IPS DF 6.9 (cell line): Measurements from ENCODE around the gene ENG.

Experiments used
- DNase-seq: peaks from one replicate; pipeline ENCODE4 v3.0.0-alpha.2; 2013; ENCODE audit warnings: low read depth, low spot score
- H3K27ac ChIP-seq: one replicate; pipeline ENCODE4 v1.5.1; 2013; ENCODE audit warnings: low read length, control low read depth
- H3K27me3 ChIP-seq: 2 replicates; pipeline ENCODE4 v1.6.1; 2013; ENCODE audit warnings: mild to moderate bottlenecking, low read length; ENCODE audit not compliant: control insufficient read depth, insufficient read depth
- H3K36me3 ChIP-seq: 2 replicates; pipeline ENCODE4 v1.6.1; 2013; ENCODE audit warnings: low read length; ENCODE audit not compliant: control insufficient read depth, insufficient read depth
- H3K4me1 ChIP-seq: 2 replicates; pipeline ENCODE4 v1.6.1; 2013; ENCODE audit warnings: low read length; ENCODE audit not compliant: control insufficient read depth, insufficient read depth
- H3K4me3 ChIP-seq: 2 replicates; pipeline ENCODE4 v1.5.1; 2013; ENCODE audit warnings: mild to moderate bottlenecking, low read length
- H3K9me3 ChIP-seq: 2 replicates; pipeline ENCODE4 v1.6.1; 2013; ENCODE audit warnings: low read length, inconsistent platforms; ENCODE audit not compliant: control insufficient read depth, insufficient read depth
- WGBS: extraction: QIAGEN DNeasy Blood & Tissue Kit; methylation state at CpG from one replicate; pipeline ENCODE4 v1.1.7; 2013; ENCODE audit warnings: mixed read lengths, missing lambda C conversion rate; ENCODE audit not compliant: insufficient read length, insufficient coverage; 5-methylcytosine and 5-hydroxymethylcytosine counted together

Gene ENG

GRCh38 chr9:127826253-127826913 lies 28.1 kb downstream of the ENG start:
- Histone ChIP-seq H3K9me3 (no peaks in the 10 kb centered on the region), H3K27ac (no peak overlapping the region), H3K4me1 (peaks cover 6% of the 10 kb centered on the region), H3K27me3 (no peaks in the 10 kb centered on the region), H3K4me3 (no peak overlapping the region), H3K36me3 (no peaks in the 10 kb centered on the region)
- WGBS = no CpG with 5 or more reads among the region's 7 CpGs
- DNase-seq = no peak

GRCh38 chr9:127825319-127826051 lies 29.0 kb downstream of the ENG start:
- DNase-seq = no peak

GRCh38 chr9:127822108-127822507 lies 32.4 kb downstream of the ENG start:
- Histone ChIP-seq H3K4me3 (no peak overlapping the region), H3K9me3 (no peaks in the 10 kb centered on the region), H3K36me3 (no peaks in the 10 kb centered on the region; the same call in 1 of the 2 replicates), H3K27ac (no peak overlapping the region), H3K4me1 (peaks cover 2% of the 10 kb centered on the region; the same call in 1 of the 2 replicates), H3K27me3 (no peaks in the 10 kb centered on the region)
- no CpG with 5 or more reads among the region's 4 CpGs for WGBS
- no peak for DNase-seq

More at GRCh38 chr9:127825319-127826051, 29.0 kb downstream of the ENG start:
- Histone ChIP-seq H3K4me3 (no peak overlapping the region; the same call in 1 of the 2 replicates), H3K9me3 (no peaks in the 10 kb centered on the region), H3K27me3 (no peaks in the 10 kb centered on the region), H3K4me1 (peaks cover 6% of the 10 kb centered on the region), H3K36me3 (no peaks in the 10 kb centered on the region), H3K27ac (no peak overlapping the region)
- no CpG with 5 or more reads among the region's 42 CpGs for whole genome bisulfite sequencing

GRCh38 chr9:127818574-127818973 lies 35.9 kb downstream of the ENG start:
- Histone ChIP-seq H3K27me3 (no peaks in the 10 kb centered on the region), H3K27ac (no peak overlapping the region), H3K4me3 (no peak overlapping the region), H3K4me1 (no peaks in the 10 kb centered on the region), H3K9me3 (no peaks in the 10 kb centered on the region), H3K36me3 (peaks cover 13% of the 10 kb centered on the region)
- DNase-seq = no peak
- WGBS = no CpG with 5 or more reads among the region's 11 CpGs

- Histone ChIP-seq H3K36me3 (peaks cover 20% of the 10 kb centered on the region), H3K9me3 (no peaks in the 10 kb centered on the region), H3K27me3 (no peaks in the 10 kb centered on the region), H3K27ac (no peak overlapping the region), H3K4me1 (no peaks in the 10 kb centered on the region), H3K4me3 (no peak overlapping the region)
- WGBS = no CpG with 5 or more reads among the region's 17 CpGs
- no peak for DNase-seq
Measured at GRCh38 chr9:127817881-127818434, 36.5 kb downstream of the ENG start.

GRCh38 chr9:127816728-127817127 lies 37.7 kb downstream of the ENG start:
- no peak for DNase-seq
- H3K4me3 ChIP-seq = no peak overlapping the region
- H3K9me3 ChIP-seq = no peaks in the 10 kb centered on the region
- no CpG with 5 or more reads among the region's 8 CpGs for WGBS
- peaks cover 22% of the 10 kb centered on the region for H3K36me3 ChIP-seq
- H3K4me1 ChIP-seq = no peaks in the 10 kb centered on the region
- H3K27ac ChIP-seq = no peak overlapping the region
- H3K27me3 ChIP-seq = no peaks in the 10 kb centered on the region

GRCh38 chr9:127816362-127816725 lies 38.1 kb downstream of the ENG start:
- no CpG with 5 or more reads among the region's 3 CpGs for WGBS
- H3K36me3 ChIP-seq = peaks cover 22% of the 10 kb centered on the region
- no peak overlapping the region for H3K27ac ChIP-seq
- DNase-seq = no peak
- H3K27me3 ChIP-seq = no peaks in the 10 kb centered on the region
- no peaks in the 10 kb centered on the region for H3K4me1 ChIP-seq
- H3K9me3 ChIP-seq = no peaks in the 10 kb centered on the region
- H3K4me3 ChIP-seq = no peak overlapping the region

GRCh38 chr9:127815512-127816361 lies 38.7 kb downstream of the ENG start:
- Histone ChIP-seq H3K36me3 (peaks cover 22% of the 10 kb centered on the region), H3K4me1 (no peaks in the 10 kb centered on the region), H3K27ac (no peak overlapping the region), H3K9me3 (no peaks in the 10 kb centered on the region), H3K4me3 (no peak overlapping the region), H3K27me3 (no peaks in the 10 kb centered on the region)
- no peak for DNase-seq
- no CpG with 5 or more reads among the region's 33 CpGs for WGBS

GRCh38 chr9:127814619-127815511 lies 39.6 kb downstream of the ENG start:
- no peak for DNase-seq
- H3K36me3 ChIP-seq = peaks cover 25% of the 10 kb centered on the region
- H3K4me1 ChIP-seq = no peaks in the 10 kb centered on the region
- H3K4me3 ChIP-seq = no peak overlapping the region
- no peaks in the 10 kb centered on the region for H3K9me3 ChIP-seq
- no peak overlapping the region for H3K27ac ChIP-seq
- no peaks in the 10 kb centered on the region for H3K27me3 ChIP-seq
- whole genome bisulfite sequencing = no CpG with 5 or more reads among the region's 11 CpGs
